Esophagus muscularis mucosa (tissue), 4 donors: ENCODE results near the gene LAMA3.

ENCODE experiments used
- CTCF ChIP-seq, 3 experiments: fragments of 200-600 bp in 2 of 3; fragments of 450-650 bp in 1 of 3; sonication (generic) in 2 of 3; IDR thresholded peaks; one replicate each; pipeline ENCODE4 v1.5.1; 2017 to 2019; ENCODE audit warnings: antibody characterized with exemption in 3 of 3, mild to moderate bottlenecking in 2 of 3, moderate library complexity in 1 of 3
- EP300 ChIP-seq: sonication (generic); formaldehyde crosslinking; IDR thresholded peaks from one replicate; pipeline ENCODE4 v1.6.1; 2017; ENCODE audit warnings: antibody characterized with exemption
- POLR2A ChIP-seq: fragments of 450-650 bp; IDR thresholded peaks from one replicate; pipeline ENCODE4 v1.6.1; 2017; ENCODE audit warnings: antibody characterized with exemption, moderate library complexity, mild to moderate bottlenecking, low read depth
- POLR2AphosphoS5 ChIP-seq, 2 donors: sonication (generic); formaldehyde crosslinking; IDR thresholded peaks; one replicate each; pipeline ENCODE4 v1.6.1; 2017; ENCODE audit warnings: antibody characterized with exemption in 2 of 2

GRCh38 chr18:23683155-23683554 lies 6.1 kb upstream of the LAMA3 start:
- TF ChIP-seq CTCF (IDR thresholded peaks at IDR 0.05), result no peak
- no peak for TF ChIP-seq POLR2AphosphoS5 (IDR thresholded peaks at IDR 0.05)
- no peak for TF ChIP-seq POLR2A
- TF ChIP-seq EP300, result no peak
